ENCODE data around the gene LTA4H.
"Not testable (repeated sequence)": the region's sequence is repeated elsewhere in the genome, so short reads cannot be mapped to it uniquely, and the experiment has no call there.

The LTA4H gene

GRCh38 chr12:95972832-95973456, 62.4 kb downstream of the LTA4H start:
- TF ChIP-seq RARB (CRISPR knock-in tag; IDR thresholded peaks at IDR 0.05) = no peak
- no peak for TF ChIP-seq ESRRG (CRISPR knock-in tag; IDR thresholded peaks at IDR 0.05)
- TF ChIP-seq TCF4 (CRISPR knock-in tag; IDR thresholded peaks at IDR 0.05; ENCODE audit: borderline replicate concordance) = no peak
- TF ChIP-seq POU6F1 (CRISPR knock-in tag; IDR thresholded peaks at IDR 0.05; ENCODE audit: borderline replicate concordance, low read depth) = no peak
- TF ChIP-seq ZFP30 (CRISPR knock-in tag; IDR thresholded peaks at IDR 0.05) = no peak
- no peak for TF ChIP-seq OSR1 (CRISPR knock-in tag; IDR thresholded peaks at IDR 0.05)
- TF ChIP-seq SNAI2 (CRISPR knock-in tag; IDR thresholded peaks at IDR 0.05) = no peak
- TF ChIP-seq ZNF70 (CRISPR knock-in tag; IDR thresholded peaks at IDR 0.05) = no peak
- no peak for TF ChIP-seq ISL1 (CRISPR knock-in tag; IDR thresholded peaks at IDR 0.05)
- TF ChIP-seq PATZ1 (CRISPR knock-in tag; IDR thresholded peaks at IDR 0.05; ENCODE audit: borderline replicate concordance) = no peak
- no peak for TF ChIP-seq ZNF565 (CRISPR knock-in tag; conservative IDR thresholded peaks at IDR 0.05; ENCODE audit: low read depth)
- no peak for TF ChIP-seq ZFP3 (CRISPR knock-in tag; IDR thresholded peaks at IDR 0.05)
- no peak for TF ChIP-seq CSDC2 (CRISPR knock-in tag; IDR thresholded peaks at IDR 0.05)
- ATAC-seq = no peak

GRCh38 chr12:95970905-95971304, 64.5 kb downstream of the LTA4H start:
- no peak for ATAC-seq
- TF ChIP-seq TOX (CRISPR knock-in tag; IDR thresholded peaks at IDR 0.05; ENCODE audit: borderline replicate concordance) (no peak), ZNF70 (CRISPR knock-in tag; IDR thresholded peaks at IDR 0.05) (no peak), ARNTL (CRISPR knock-in tag; IDR thresholded peaks at IDR 0.05; ENCODE audit: borderline replicate concordance, low read depth) (no peak), ZNF8 (CRISPR knock-in tag; IDR thresholded peaks at IDR 0.05) (no peak), ZFP30 (CRISPR knock-in tag; IDR thresholded peaks at IDR 0.05) (no peak), SNAI2 (CRISPR knock-in tag; IDR thresholded peaks at IDR 0.05) (no peak), POU6F1 (CRISPR knock-in tag; IDR thresholded peaks at IDR 0.05; ENCODE audit: borderline replicate concordance, low read depth) (no peak), CSDC2 (CRISPR knock-in tag; IDR thresholded peaks at IDR 0.05) (no peak), OSR1 (CRISPR knock-in tag; IDR thresholded peaks at IDR 0.05) (no peak), ISL1 (CRISPR knock-in tag; IDR thresholded peaks at IDR 0.05) (no peak), ZFP3 (CRISPR knock-in tag; IDR thresholded peaks at IDR 0.05) (no peak), BACH2 (CRISPR knock-in tag; IDR thresholded peaks at IDR 0.05; ENCODE audit: borderline replicate concordance) (no peak)

- not testable (repeated sequence) for ATAC-seq
These were observed 66.3 kb downstream of the LTA4H start for GRCh38 chr12:95969116-95969515.

- TF ChIP-seq SNAI2 (CRISPR knock-in tag; IDR thresholded peaks at IDR 0.05) (no peak), PATZ1 (CRISPR knock-in tag; IDR thresholded peaks at IDR 0.05; ENCODE audit: borderline replicate concordance) (no peak), CREB5 (CRISPR knock-in tag; IDR thresholded peaks at IDR 0.05; ENCODE audit: low read depth) (no peak), BACH2 (CRISPR knock-in tag; IDR thresholded peaks at IDR 0.05; ENCODE audit: borderline replicate concordance) (no peak), GLIS3 (CRISPR knock-in tag; IDR thresholded peaks at IDR 0.05) (no peak), PPARA (CRISPR knock-in tag; IDR thresholded peaks at IDR 0.05; ENCODE audit: borderline replicate concordance) (no peak), OSR1 (CRISPR knock-in tag; IDR thresholded peaks at IDR 0.05) (no peak), CSDC2 (CRISPR knock-in tag; IDR thresholded peaks at IDR 0.05) (no peak), RARB (CRISPR knock-in tag; IDR thresholded peaks at IDR 0.05) (no peak), TCF4 (CRISPR knock-in tag; IDR thresholded peaks at IDR 0.05; ENCODE audit: borderline replicate concordance) (no peak), ZFP3 (CRISPR knock-in tag; IDR thresholded peaks at IDR 0.05) (no peak), TOX (CRISPR knock-in tag; IDR thresholded peaks at IDR 0.05; ENCODE audit: borderline replicate concordance) (no peak), CSRNP3 (CRISPR knock-in tag; IDR thresholded peaks at IDR 0.05) (no peak)
- no peak for ATAC-seq
These were observed 68.1 kb downstream of the LTA4H start for GRCh38 chr12:95967301-95967700.
